ENCODE data around the gene ACAT2. TPM values are rescaled to one million over a fixed set of nuclear protein-coding genes. Genes with fewer than 3 reads are reported as not detected.
A peak's percentile ranks its signal among the peaks of the same experiment; 100 is the strongest.

ACAT2 gene
- total RNA-seq, 1 donor from 2014 or later: 0.85 TPM

DNA sequence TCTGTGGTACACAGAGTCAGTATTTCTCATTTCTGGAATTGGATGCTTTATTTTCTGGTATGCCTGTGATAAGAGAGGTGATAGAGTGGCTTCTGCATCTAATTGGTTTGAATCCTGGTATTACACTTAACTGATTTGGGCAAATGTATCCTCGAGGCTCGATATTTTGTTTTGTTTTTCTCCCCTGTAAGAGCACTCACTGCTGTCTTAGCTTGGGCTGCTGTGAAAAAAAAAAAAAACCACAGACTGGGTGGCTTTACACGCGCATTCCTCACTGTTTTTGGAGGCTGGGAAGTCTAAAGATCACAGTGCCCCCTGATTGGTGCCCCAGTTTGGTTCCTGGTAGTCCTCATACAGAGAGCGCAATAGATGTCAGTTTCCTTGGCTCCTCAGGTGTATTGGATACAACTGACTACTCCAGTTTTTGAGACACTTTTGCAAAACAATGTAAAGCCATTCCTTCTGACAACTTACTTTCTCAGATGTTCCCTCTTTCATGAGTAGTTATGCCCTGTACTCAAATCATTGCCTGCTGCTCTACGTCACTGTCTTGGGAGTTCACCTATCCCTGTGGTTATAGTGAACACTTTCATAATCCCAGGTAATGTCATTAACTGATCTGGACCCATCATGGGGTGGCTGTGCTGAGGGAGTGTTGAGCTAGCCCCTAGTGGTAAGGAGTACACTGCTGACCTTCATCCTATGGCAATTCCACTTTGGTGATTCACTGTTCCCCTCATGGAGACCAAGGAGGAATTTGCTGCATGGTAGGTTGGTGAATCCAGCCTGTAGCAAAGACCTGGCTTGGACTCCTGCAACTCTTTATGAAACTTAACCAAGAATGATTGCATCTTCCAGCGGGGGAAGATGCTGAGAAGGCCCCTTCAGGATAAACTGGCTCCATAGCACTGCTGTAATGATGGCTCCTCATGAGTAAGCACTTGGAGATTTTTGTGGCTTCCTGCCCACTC is 3.5 kb upstream of the ACAT2 start:
- intact Hi-C loops (cut with DNase I): no loop called here
- TF ChIP-seq, protein P1, sequence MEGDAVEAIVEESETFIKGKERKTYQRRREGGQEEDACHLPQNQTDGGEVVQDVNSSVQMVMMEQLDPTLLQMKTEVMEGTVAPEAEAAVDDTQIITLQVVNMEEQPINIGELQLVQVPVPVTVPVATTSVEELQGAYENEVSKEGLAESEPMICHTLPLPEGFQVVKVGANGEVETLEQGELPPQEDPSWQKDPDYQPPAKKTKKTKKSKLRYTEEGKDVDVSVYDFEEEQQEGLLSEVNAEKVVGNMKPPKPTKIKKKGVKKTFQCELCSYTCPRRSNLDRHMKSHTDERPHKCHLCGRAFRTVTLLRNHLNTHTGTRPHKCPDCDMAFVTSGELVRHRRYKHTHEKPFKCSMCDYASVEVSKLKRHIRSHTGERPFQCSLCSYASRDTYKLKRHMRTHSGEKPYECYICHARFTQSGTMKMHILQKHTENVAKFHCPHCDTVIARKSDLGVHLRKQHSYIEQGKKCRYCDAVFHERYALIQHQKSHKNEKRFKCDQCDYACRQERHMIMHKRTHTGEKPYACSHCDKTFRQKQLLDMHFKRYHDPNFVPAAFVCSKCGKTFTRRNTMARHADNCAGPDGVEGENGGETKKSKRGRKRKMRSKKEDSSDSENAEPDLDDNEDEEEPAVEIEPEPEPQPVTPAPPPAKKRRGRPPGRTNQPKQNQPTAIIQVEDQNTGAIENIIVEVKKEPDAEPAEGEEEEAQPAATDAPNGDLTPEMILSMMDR (IDR thresholded peaks at IDR 0.05): no peak
- Histone ChIP-seq H3K27me3 (no peaks in the 10 kb centered on the region), H3K4me3 (no peak overlapping the region), H3K9me3 (no peaks in the 10 kb centered on the region), H3K4me1 (peaks cover 5 to 14% of the 10 kb centered on the region in 2 donors), H3K36me3 (peaks cover 24 to 49% of the 10 kb centered on the region in 2 donors), H3K27ac (no peak overlapping the region)
- no peak for DNase-seq (ENCODE audit: low spot score in 2 of 2)

DNA sequence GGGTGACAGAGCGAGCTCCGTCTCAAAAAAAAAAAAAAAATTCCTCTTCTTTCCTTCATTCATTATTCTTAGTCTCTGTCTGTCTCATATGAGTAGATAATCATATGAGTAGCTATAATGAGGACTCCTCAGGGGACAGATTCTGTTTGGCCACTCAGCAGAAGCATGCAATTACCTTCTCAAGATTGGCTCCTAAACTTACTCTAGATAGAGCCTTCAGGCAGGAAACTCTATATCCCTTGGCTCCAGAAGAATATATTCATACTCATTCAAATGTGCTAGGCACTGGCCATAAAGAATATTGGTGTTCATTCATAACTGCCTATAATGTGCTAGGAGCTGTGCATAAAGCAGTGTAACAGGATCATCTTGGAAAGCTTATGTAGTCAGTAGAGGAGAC is 2.2 kb upstream of the ACAT2 start:
- no peak for DNase-seq (ENCODE audit: low spot score in 2 of 2)
- TF ChIP-seq, protein P1 (IDR thresholded peaks at IDR 0.05): no peak
- Histone ChIP-seq H3K27me3 (no peaks in the 10 kb centered on the region), H3K36me3 (peaks cover 16 to 44% of the 10 kb centered on the region in 2 donors), H3K4me1 (peaks cover 5 to 14% of the 10 kb centered on the region in 2 donors), H3K27ac (no peak overlapping the region), H3K9me3 (no peaks in the 10 kb centered on the region), H3K4me3 (no peak overlapping the region)
- intact Hi-C loops (cut with DNase I): no loop called here

DNA sequence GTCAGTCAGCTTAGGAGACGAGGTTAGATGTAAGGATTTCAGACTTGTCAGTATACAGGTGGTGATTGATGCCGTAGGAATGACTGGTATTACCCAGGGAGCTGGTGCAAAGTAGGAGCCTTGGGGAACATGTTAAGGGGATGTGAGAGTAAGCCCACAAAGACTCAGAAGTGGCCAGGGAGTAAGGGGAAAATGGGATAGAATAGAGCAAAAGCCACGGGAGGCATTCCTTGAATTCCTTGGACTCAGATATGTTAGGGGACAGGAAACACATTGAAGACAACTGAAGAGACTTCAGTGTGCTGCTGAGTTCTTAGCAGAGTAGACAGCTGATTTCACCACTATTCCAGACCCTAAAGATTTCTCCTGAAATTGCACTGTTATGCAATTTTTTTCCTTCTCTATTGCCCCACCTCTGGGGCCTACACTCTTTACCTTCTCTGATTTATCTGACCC is 1.2 kb upstream of the ACAT2 start:
- no peak for DNase-seq (ENCODE audit: low spot score in 2 of 2)
- Histone ChIP-seq H3K4me1 (peaks cover 5 to 11% of the 10 kb centered on the region in 2 donors), H3K27ac (peak overlapping the region; percentile 96 to 99), H3K4me3 (peak overlapping the region in 1 of 2 donors; percentile 99), H3K27me3 (no peaks in the 10 kb centered on the region), H3K9me3 (no peaks in the 10 kb centered on the region), H3K36me3 (peaks cover 13 to 39% of the 10 kb centered on the region in 2 donors)
- intact Hi-C loops (cut with DNase I): no loop called here
- TF ChIP-seq, protein P1 (IDR thresholded peaks at IDR 0.05): no peak

DNA sequence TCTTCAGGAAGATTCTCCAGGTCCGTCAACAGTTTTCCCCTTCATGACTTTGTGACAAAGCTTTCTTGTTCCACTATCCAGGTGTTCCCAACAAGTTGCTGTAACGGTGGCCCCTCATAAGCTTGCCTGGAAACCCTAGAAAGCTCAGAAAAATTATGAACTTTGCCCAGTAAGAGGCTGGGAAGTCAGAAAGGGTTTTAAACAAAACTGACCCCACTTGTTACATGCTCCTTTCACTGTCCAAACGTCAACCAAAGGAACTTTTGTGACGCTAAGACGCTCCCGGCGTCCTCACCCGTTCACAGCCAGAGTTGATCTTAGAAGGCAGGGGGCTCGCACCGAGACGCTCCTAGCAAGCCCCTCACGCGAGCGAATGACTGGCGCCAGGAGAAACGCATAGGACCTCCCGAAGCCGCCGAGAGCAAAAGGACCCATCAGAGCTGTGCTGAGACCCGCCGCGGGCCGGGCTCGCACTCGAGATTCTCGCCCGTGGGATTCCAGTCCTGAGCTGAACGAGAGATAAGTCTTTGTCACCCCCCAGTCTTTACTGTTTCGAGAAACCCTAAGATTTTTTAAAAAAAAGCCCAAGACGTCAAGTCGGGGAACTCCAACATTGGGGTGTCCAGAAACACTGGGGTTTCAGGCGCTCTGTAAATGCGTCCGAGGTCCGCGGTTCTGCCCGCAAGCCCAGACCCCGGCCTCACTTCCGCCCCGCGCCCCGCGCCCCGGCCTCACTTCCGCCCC is 544 bp upstream of the ACAT2 start:
- peaks cover 5 to 11% of the 10 kb centered on the region in 2 donors for H3K4me1 ChIP-seq
- no peaks in the 10 kb centered on the region for H3K27me3 ChIP-seq
- no peak for DNase-seq (ENCODE audit: low spot score in 2 of 2)
- no peaks in the 10 kb centered on the region for H3K9me3 ChIP-seq
- intact Hi-C loops (cut with DNase I): no loop called here
- peaks cover 7 to 34% of the 10 kb centered on the region in 2 donors for H3K36me3 ChIP-seq
- peak overlapping the region; percentile 96 to 99 for H3K27ac ChIP-seq
- peak overlapping the region; percentile 80 to 99 for H3K4me3 ChIP-seq
- TF ChIP-seq, protein P1 (IDR thresholded peaks at IDR 0.05): no peak

DNA sequence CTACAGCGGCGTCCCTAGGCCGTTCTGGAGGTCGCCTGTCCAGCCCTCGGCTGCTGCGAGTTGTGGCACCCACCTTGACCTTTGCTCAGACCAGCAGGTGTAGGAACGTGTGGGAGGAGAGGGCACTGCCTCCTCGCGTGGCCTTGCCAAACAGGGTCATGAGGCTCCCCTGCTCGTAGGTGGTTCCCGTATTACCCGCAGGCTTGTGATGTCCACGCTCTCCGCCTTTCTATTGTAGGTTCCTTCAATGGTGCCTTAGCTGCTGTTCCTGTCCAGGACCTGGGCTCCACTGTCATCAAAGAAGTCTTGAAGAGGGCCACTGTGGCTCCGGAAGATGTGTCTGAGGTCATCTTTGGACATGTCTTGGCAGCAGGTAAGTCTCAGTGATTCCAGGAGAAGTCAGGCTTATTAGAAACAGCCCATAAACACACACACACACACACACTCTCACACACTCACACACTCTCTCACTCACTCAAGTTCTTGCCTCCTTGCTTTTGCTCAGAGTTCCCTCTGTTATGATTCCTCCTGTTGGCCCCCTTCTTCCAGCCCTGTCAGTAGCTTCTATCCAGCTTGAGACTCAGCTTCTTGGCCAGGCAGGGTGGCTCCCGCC is 942 bp downstream of the ACAT2 start:
- Histone ChIP-seq H3K27me3 (no peaks in the 10 kb centered on the region), H3K27ac (peak overlapping the region; percentile 96 to 99), H3K4me1 (peaks cover 5 to 11% of the 10 kb centered on the region in 2 donors), H3K9me3 (no peaks in the 10 kb centered on the region), H3K36me3 (peaks cover 11 to 30% of the 10 kb centered on the region in 2 donors), H3K4me3 (peak overlapping the region; percentile 80 to 99)
- intact Hi-C loops (cut with DNase I): loop anchor here (1.0 kb wide), 3 partner anchors 27 to 69 kb away; partner anchors contain the start of genes SOD2, TCP1 and WTAP
- DNase-seq (ENCODE audit: low spot score in 2 of 2): no peak
- TF ChIP-seq, protein P1 (IDR thresholded peaks at IDR 0.05): no peak

Data from ascending aorta (tissue), 2 donors.